ENCODE measurements around the gene S100A13.

The S100A13 gene

DNA sequence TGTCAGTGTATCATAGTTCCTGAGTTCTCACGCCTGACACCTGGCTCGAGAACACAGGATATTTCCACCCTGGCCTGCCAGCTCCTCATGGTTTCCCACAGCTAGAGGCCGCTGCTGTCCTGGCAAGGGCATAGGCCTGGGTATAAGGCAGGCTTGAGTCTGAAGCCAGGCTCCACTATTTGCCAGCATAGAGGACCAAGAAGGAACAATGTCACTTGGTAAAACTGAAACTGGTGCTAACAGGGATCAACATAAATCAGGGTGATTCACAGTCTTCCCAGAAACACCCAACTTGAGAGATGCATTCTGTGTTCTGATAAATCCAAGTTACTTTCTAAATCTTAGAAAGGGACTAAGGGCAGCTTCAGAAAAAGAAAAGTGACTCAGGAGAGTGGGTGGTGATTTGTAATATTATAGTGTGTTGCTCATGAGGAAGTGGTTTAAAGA is 54.7 kb downstream of the S100A13 start:
- DNase-seq (ENCODE audit: low spot score), result no peak

DNA sequence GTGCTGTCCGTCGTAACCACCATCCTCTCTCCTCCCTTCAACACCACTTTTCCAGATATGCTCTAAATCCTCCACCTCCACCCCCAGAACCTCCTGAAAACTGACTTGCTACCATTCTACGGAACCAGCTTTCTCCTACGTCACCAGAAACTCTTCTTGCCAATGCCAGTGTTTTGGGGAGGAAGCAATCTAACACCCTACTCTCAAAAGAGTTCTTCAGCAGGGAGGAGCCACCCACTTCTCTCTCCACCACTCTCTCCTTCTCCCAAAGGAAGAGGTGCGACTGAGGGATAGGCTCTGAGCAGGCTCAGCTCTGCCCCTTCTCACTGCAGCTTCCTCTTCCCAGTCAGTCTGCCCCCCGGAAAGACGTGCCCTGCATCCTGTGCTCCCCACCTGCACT is 55.6 kb downstream of the S100A13 start:
- DNase-seq (ENCODE audit: low spot score), result no peak

DNA sequence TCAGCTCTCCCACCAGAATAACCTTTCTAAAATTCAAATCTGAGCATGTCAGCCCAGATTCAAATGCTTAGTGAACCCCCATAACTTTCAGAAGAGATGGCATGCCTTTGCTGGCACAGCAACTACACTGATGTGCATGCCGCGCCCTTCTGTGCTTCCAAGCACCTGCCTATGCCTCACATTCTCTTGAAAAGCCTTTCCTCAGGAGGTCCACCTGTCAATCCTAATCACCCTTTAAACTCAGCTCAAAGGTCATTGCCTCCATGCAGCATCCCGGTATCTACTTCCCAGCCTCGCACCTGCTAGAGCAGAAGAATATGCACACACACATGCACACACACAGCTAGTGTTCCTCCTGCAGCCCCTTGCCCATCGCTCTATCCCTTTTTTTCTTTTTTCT is 56.4 kb downstream of the S100A13 start:
- DNase-seq (ENCODE audit: low spot score), result no peak

DNA sequence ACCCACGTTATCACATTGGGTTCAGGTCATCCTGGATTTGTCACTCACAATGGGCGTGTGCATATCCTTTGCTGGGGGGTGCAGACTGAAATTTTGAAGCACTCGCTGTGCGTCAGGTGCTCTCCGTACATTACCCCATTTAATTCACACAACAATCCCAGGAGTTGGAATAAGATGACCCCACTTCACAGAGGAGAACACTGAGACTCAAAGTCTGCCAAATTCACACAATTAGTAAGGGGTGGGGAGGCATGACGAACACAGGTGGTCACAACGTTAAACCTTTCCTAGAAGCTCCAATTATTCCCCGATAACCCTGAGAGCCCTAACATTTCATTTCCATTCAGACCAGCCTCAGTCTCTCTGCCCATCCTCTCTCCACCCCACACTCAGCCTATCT is 57.8 kb downstream of the S100A13 start:
- DNase-seq (ENCODE audit: low spot score), result no peak

Measured in left forelimb (tissue), 1 donor.